Measurements from ENCODE around the gene VHLL. TPM values are rescaled to one million over a fixed set of nuclear protein-coding genes. Genes with fewer than 3 reads are reported as not detected.

Gene VHLL
- polyA plus RNA-seq, 1 of the 3 experiments (the other 2 are of a cell fraction): not detected

DNA sequence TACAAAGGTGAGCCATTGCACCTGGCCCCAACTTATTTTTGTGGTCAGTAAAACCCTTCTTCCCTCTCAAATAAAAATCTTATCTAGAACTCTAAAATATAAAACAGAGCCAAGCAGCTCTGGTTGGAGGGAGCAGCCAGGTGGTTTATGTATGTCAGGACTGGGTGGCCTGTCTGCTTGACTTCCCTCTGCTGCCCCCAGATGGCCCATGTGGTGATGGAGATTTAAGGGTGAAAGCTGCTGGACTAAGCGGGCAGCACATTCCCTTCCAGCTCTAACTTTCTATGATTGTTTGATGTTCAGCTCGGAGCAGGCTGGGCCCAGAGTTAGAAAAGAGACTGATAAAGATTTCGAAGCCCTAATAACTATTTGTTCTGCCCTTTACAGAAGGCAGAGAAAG lies 39.3 kb downstream of the VHLL start (continued):
- TF ChIP-seq, protein P1, sequence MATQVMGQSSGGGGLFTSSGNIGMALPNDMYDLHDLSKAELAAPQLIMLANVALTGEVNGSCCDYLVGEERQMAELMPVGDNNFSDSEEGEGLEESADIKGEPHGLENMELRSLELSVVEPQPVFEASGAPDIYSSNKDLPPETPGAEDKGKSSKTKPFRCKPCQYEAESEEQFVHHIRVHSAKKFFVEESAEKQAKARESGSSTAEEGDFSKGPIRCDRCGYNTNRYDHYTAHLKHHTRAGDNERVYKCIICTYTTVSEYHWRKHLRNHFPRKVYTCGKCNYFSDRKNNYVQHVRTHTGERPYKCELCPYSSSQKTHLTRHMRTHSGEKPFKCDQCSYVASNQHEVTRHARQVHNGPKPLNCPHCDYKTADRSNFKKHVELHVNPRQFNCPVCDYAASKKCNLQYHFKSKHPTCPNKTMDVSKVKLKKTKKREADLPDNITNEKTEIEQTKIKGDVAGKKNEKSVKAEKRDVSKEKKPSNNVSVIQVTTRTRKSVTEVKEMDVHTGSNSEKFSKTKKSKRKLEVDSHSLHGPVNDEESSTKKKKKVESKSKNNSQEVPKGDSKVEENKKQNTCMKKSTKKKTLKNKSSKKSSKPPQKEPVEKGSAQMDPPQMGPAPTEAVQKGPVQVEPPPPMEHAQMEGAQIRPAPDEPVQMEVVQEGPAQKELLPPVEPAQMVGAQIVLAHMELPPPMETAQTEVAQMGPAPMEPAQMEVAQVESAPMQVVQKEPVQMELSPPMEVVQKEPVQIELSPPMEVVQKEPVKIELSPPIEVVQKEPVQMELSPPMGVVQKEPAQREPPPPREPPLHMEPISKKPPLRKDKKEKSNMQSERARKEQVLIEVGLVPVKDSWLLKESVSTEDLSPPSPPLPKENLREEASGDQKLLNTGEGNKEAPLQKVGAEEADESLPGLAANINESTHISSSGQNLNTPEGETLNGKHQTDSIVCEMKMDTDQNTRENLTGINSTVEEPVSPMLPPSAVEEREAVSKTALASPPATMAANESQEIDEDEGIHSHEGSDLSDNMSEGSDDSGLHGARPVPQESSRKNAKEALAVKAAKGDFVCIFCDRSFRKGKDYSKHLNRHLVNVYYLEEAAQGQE (IDR thresholded peaks at IDR 0.05; ENCODE audit: low read depth, low read length): no peak
- TF ChIP-seq RAD21 (IDR thresholded peaks at IDR 0.05; ENCODE audit: low read length) (peak; percentile 79), MAX (IDR thresholded peaks at IDR 0.05; ENCODE audit: low read depth) (no peak), MXI1 (IDR thresholded peaks at IDR 0.05; ENCODE audit: low read depth, low read length) (peak; percentile 65; the same call in 1 of the 2 replicates)

- peaks cover 7% of the 10 kb centered on the region; the same call in 1 of the 2 replicates for H3K79me2 ChIP-seq (ENCODE audit: insufficient read depth)
- H3K4me3 ChIP-seq (ENCODE audit: low read depth in 2 of 2, low read length in 1 of 2): no peak overlapping the region
- peaks cover 13% of the 10 kb centered on the region; the same call in 1 of the 2 replicates for H4K20me1 ChIP-seq (ENCODE audit: insufficient read depth)
- no peak overlapping the region for H3K4me2 ChIP-seq
- H3K9ac ChIP-seq: no peak overlapping the region
- H3F3A ChIP-seq (replicated peaks; ENCODE audit: insufficient read depth): peaks cover 16% of the 10 kb centered on the region
- ChIA-PET CTCF (interaction anchor here (1.4 to 3.6 kb wide), 8 partner anchors 8 to 128 kb away, joined by 5 to 35 read pairs (median 9); partner anchors contain the start of gene PMF1), POLR2A (interaction anchor here (1.7 to 1.8 kb wide), 2 partner anchors 24 to 46 kb away, joined by 7 to 9 read pairs; partner anchors contain the start of genes PMF1 and SMG5)
- H3K9me3 ChIP-seq: no peaks in the 10 kb centered on the region
- no peak for DNase-seq
- H2AFZ ChIP-seq (ENCODE audit: low read depth): no peak overlapping the region
- no peak for TF ChIP-seq FOXJ3 (CRISPR knock-in tag; IDR thresholded peaks at IDR 0.05)
- TF ChIP-seq MXI1 (IDR thresholded peaks at IDR 0.05; ENCODE audit: low read depth, low read length): no peak
- no peak for TF ChIP-seq POLR2AphosphoS5 (IDR thresholded peaks at IDR 0.05; ENCODE audit: low read depth, low read length)
- TF ChIP-seq SIN3A (IDR thresholded peaks at IDR 0.05; ENCODE audit: borderline replicate concordance, low read depth, low read length): no peak
- TF ChIP-seq JUND (IDR thresholded peaks at IDR 0.05): no peak
- no peak for TF ChIP-seq FOSL2 (IDR thresholded peaks at IDR 0.05; ENCODE audit: borderline replicate concordance, low read depth)
- TF ChIP-seq RFX5 (IDR thresholded peaks at IDR 0.05; ENCODE audit: low read length): no peak
- TF ChIP-seq GABPA (IDR thresholded peaks at IDR 0.05; ENCODE audit: low read depth): no peak
- TF ChIP-seq YY1 (IDR thresholded peaks at IDR 0.05; ENCODE audit: low read depth): no peak
- H3K27me3 ChIP-seq (ENCODE audit: insufficient read depth): no peaks in the 10 kb centered on the region
- 97% methylated on average over 7 of the region's 8 CpGs for WGBS (ENCODE audit: low lambda C conversion rate)
- H3K27ac ChIP-seq (ENCODE audit: low read depth in 2 of 2, low read length in 1 of 2): peak overlapping the region in 1 of 2 experiments; percentile 1; a peak in 1 of 4 replicates
- H3K4me1 ChIP-seq (ENCODE audit: control insufficient read depth in 1 of 2, insufficient read depth in 2 of 2, low read depth in 1 of 2, low read length in 1 of 2): peaks cover 11 to 29% of the 10 kb centered on the region in 2 experiments; a peak in 3 of 4 replicates
- no peaks in the 10 kb centered on the region for H3K9me2 ChIP-seq
- H3K36me3 ChIP-seq (replicated peaks in 1 of 2; ENCODE audit: control insufficient read depth in 1 of 2, insufficient read depth in 2 of 2, low read length in 1 of 2): peaks cover 67 to 70% of the 10 kb centered on the region in 2 experiments
These were observed 40.2 kb downstream of the VHLL start for GRCh38 chr1:156258859-156259258.
